ENCODE results near the gene PRSS56. TPM values are rescaled to one million over a fixed set of nuclear protein-coding genes. Genes with fewer than 3 reads are reported as not detected.

The PRSS56 gene
- total RNA-seq, 1 experiment from 2014 or later: not detected

- DNase-seq (ENCODE audit: low read depth): no peak
Observed at GRCh38 chr2:232486558-232487384, 33.4 kb upstream of the PRSS56 start.

GRCh38 chr2:232487385-232488096, 32.6 kb upstream of the PRSS56 start, which contains the start of gene ECEL1:
Gene ECEL1 (minus strand): TSS chr2:232487834. CDS start chr2:232486653, 1,181 bp downstream.
- no peak for DNase-seq (ENCODE audit: low read depth)

- no peak for DNase-seq (ENCODE audit: low read depth)
Observed at GRCh38 chr2:232488097-232488711, 32.0 kb upstream of the PRSS56 start.

- DNase-seq (ENCODE audit: low read depth): no peak
Observed at GRCh38 chr2:232488721-232489300, 31.4 kb upstream of the PRSS56 start.

GRCh38 chr2:232489516-232490220, 30.5 kb upstream of the PRSS56 start:
- no peak for DNase-seq (ENCODE audit: low read depth)

- DNase-seq (ENCODE audit: low read depth): no peak
Observed at GRCh38 chr2:232490221-232491138, 29.7 kb upstream of the PRSS56 start.

GRCh38 chr2:232491139-232491780, 28.9 kb upstream of the PRSS56 start:
- no peak for DNase-seq (ENCODE audit: low read depth)

- DNase-seq (ENCODE audit: low read depth): no peak
Observed at GRCh38 chr2:232492236-232492848, 27.8 kb upstream of the PRSS56 start.

- no peak for DNase-seq (ENCODE audit: low read depth)
Observed at GRCh38 chr2:232492963-232493700, 27.1 kb upstream of the PRSS56 start.

- no peak for DNase-seq (ENCODE audit: low read depth)
Observed at GRCh38 chr2:232493701-232494474, 26.3 kb upstream of the PRSS56 start.

- no peak for DNase-seq (ENCODE audit: low read depth)
Observed at GRCh38 chr2:232494542-232494941, 25.6 kb upstream of the PRSS56 start.

- no peak for DNase-seq (ENCODE audit: low read depth)
Observed at GRCh38 chr2:232495292-232495691, 24.9 kb upstream of the PRSS56 start.

- DNase-seq (ENCODE audit: low read depth): no peak
Observed at GRCh38 chr2:232496501-232497270, 23.5 kb upstream of the PRSS56 start.

GRCh38 chr2:232497348-232497747, 22.8 kb upstream of the PRSS56 start:
- no peak for DNase-seq (ENCODE audit: low read depth)

GRCh38 chr2:232498452-232498851, 21.7 kb upstream of the PRSS56 start:
- no peak for DNase-seq (ENCODE audit: low read depth)

GRCh38 chr2:232501331-232501771, 18.8 kb upstream of the PRSS56 start:
- DNase-seq (ENCODE audit: low read depth): no peak
